WTC11 (cell line): ENCODE measurements around the gene DRD2.

Source experiments
- CTCF ChIP-seq: fragments of 200-600 bp; IDR thresholded peaks from 2 replicates; pipeline ENCODE4 v1.8.0; 2022; ENCODE audit warnings: antibody characterized with exemption
- ZBTB43 ChIP-seq: sonication (generic); formaldehyde crosslinking; IDR thresholded peaks from 2 replicates; pipeline ENCODE4 v1.8.1; 2023; ENCODE audit warnings: mild to moderate bottlenecking, missing genetic modification reagents

- TF ChIP-seq ZBTB43 (CRISPR knock-in tag): no peak
- TF ChIP-seq CTCF: no peak
Measured at GRCh38 chr11:113444502-113445123, 30.6 kb downstream of the DRD2 start.
